Nephron (organoid): Measurements from ENCODE around the gene UBE2I.
"Not testable (repeated sequence)": the region's sequence is repeated elsewhere in the genome, so short reads cannot be mapped to it uniquely, and the experiment has no call there.

Experiments
- H3K27ac Mint-ChIP-seq, 3 experiments: 2 replicates each; pipeline ENCODE4 v1.8.0; 2020; ENCODE audit warnings: mixed read lengths in 3 of 3, mild to moderate bottlenecking in 2 of 3, moderate library complexity in 1 of 3
- H3K27me3 Mint-ChIP-seq: 2 replicates; pipeline ENCODE4 v1.8.0; 2021; ENCODE audit warnings: low read depth, mild to moderate bottlenecking, moderate library complexity, mixed read lengths
- H3K36me3 Mint-ChIP-seq: 2 replicates; pipeline ENCODE4 v1.8.0; 2020; ENCODE audit warnings: low read depth, mixed read lengths
- H3K4me1 Mint-ChIP-seq: 2 replicates; pipeline ENCODE4 v1.8.0; 2020; ENCODE audit warnings: mixed read lengths
- H3K4me3 Mint-ChIP-seq, 3 experiments: 2 replicates each; pipeline ENCODE4 v1.8.0; 2020; ENCODE audit warnings: mild to moderate bottlenecking in 3 of 3, mixed read lengths in 3 of 3, moderate library complexity in 2 of 3
- H3K9me3 Mint-ChIP-seq: 2 replicates; pipeline ENCODE4 v1.8.0; 2020; ENCODE audit warnings: mixed read lengths
- TF ChIP-seq, protein P1 (sequence below), 3 experiments: fragments of 200-600 bp; sonication (generic); IDR thresholded peaks; one replicate each; pipeline ENCODE4 v1.5.0; 2021; ENCODE audit warnings: antibody characterized with exemption in 3 of 3; ENCODE audit not compliant: unreplicated experiment in 3 of 3

Gene UBE2I

DNA sequence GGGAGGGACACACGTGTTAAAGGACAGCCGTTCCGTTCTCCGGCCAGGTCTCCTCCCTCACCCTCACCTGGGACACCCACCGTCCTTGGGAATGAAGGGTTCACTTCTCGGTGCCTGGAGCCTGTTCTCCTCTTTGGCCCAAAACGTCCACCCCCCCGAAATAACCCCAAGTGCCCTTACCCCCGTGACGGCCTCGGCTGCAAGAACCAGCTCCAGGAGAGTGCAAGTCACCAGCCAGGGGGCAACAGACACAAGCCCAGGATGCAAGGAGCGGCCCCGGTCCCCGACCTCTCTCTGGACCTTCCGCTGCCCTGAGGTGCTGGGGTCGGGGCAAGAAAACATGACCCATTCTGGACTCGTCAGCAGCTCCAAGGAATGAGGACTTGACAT, 20.0 kb upstream of the UBE2I start:
- TF ChIP-seq, protein P1, sequence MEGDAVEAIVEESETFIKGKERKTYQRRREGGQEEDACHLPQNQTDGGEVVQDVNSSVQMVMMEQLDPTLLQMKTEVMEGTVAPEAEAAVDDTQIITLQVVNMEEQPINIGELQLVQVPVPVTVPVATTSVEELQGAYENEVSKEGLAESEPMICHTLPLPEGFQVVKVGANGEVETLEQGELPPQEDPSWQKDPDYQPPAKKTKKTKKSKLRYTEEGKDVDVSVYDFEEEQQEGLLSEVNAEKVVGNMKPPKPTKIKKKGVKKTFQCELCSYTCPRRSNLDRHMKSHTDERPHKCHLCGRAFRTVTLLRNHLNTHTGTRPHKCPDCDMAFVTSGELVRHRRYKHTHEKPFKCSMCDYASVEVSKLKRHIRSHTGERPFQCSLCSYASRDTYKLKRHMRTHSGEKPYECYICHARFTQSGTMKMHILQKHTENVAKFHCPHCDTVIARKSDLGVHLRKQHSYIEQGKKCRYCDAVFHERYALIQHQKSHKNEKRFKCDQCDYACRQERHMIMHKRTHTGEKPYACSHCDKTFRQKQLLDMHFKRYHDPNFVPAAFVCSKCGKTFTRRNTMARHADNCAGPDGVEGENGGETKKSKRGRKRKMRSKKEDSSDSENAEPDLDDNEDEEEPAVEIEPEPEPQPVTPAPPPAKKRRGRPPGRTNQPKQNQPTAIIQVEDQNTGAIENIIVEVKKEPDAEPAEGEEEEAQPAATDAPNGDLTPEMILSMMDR (IDR thresholded peaks at IDR 0.05; ENCODE audit: unreplicated experiment in 3 of 3): no peak
- Mint-ChIP-seq H3K4me1 (peaks cover 30% of the 10 kb centered on the region), H3K36me3 (no peaks in the 10 kb centered on the region), H3K27me3 (peaks cover 51% of the 10 kb centered on the region), H3K9me3 (no peaks in the 10 kb centered on the region), H3K27ac (no peak overlapping the region), H3K4me3 (no peak overlapping the region)

DNA sequence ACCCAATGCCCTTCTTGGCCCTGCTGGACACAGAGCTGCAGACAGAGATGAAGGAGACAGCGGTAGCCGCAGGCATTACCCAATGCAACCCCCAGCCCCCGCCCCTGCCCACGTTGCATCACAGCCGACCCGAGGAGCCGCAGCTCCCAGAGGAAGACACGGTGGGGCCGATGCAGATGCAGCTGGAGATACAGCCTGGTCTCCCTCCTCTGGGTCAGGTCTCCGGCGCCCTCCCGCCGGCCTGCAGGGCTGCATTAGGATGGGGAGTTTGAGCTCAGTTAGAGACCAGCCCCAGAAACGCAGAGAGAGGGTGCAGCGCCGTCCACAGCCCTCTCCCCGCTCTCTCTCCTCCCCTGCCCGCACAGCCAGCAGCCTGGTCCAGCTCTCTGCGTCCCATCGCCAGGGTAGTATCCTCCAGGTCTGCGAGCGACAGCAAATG, 19.4 kb upstream of the UBE2I start:
- peak overlapping the region in 1 of 3 experiments; percentile 70 for H3K27ac Mint-ChIP-seq
- no peak overlapping the region for H3K4me3 Mint-ChIP-seq
- H3K36me3 Mint-ChIP-seq: no peaks in the 10 kb centered on the region
- peaks cover 33% of the 10 kb centered on the region for H3K4me1 Mint-ChIP-seq
- peaks cover 52% of the 10 kb centered on the region for H3K27me3 Mint-ChIP-seq
- TF ChIP-seq, protein P1 (IDR thresholded peaks at IDR 0.05; ENCODE audit: unreplicated experiment in 3 of 3): no peak
- no peaks in the 10 kb centered on the region for H3K9me3 Mint-ChIP-seq

DNA sequence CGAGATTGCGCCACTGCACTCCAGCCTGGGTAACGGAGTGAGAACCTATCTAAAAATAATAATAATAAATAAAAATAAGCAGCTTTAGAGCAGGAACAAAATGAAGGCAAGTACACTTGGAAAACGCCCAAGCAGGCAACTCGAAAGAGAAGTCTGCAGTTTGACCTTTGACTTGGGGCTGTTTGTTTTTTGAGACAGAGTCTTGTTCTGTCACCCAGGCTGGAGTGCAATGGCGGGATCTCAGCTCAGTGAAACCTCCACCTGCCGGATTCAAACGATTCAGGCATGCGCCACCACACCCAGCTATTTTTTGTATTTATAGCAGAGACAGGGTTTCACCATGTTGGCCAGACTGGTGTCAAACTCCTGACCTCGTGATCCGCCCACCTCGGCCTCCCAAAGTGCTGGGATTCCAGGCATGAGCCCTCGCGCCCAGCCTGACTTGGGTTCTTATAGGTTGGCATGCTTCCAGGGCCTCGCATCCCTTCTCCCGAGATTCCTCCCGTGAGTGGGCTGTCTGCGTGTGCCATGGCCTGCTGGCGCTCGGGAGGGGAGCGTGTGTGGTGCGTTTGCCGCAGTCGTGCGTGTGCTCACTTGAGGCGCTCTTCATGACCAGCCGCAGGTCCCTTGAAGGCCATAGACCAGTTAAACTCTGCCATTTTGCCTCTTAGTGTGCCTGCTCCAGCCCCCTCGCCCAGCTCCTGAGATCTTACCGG, 18.4 kb upstream of the UBE2I start:
- Mint-ChIP-seq H3K36me3 (no peaks in the 10 kb centered on the region), H3K27ac (peak overlapping the region in 2 of 3 experiments; percentile 83 to 87), H3K9me3 (no peaks in the 10 kb centered on the region), H3K27me3 (peaks cover 52% of the 10 kb centered on the region), H3K4me1 (peaks cover 28% of the 10 kb centered on the region), H3K4me3 (peak overlapping the region; percentile 6 to 54 (median 19))
- TF ChIP-seq, protein P1 (IDR thresholded peaks at IDR 0.05; ENCODE audit: unreplicated experiment in 3 of 3): no peak

DNA sequence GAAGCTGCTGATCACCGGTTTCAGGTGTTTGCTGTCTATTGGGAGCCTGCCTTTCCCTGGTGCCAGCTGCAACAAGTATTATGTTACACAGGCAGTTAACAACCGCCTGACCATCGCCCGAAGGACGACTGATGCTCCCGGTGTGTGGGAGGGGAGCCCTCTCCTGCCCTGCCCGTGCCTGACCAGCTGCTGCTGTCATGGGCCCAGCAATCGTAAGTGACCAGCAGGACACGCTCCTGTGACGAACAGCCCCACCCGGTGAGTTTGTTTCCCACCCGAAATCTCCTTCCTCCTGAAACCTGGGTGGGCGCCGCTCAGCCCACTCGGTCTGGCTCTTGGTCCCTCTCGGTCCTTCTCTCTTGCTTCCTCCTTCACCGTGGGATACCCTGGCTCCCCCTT, 17.9 kb upstream of the UBE2I start:
- Mint-ChIP-seq H3K27ac (peak overlapping the region in 2 of 3 experiments; percentile 83 to 87), H3K9me3 (no peaks in the 10 kb centered on the region), H3K4me3 (peak overlapping the region; percentile 6 to 54 (median 19)), H3K27me3 (peaks cover 51% of the 10 kb centered on the region), H3K4me1 (peaks cover 28% of the 10 kb centered on the region), H3K36me3 (no peaks in the 10 kb centered on the region)
- TF ChIP-seq, protein P1 (IDR thresholded peaks at IDR 0.05; ENCODE audit: unreplicated experiment in 3 of 3): no peak

DNA sequence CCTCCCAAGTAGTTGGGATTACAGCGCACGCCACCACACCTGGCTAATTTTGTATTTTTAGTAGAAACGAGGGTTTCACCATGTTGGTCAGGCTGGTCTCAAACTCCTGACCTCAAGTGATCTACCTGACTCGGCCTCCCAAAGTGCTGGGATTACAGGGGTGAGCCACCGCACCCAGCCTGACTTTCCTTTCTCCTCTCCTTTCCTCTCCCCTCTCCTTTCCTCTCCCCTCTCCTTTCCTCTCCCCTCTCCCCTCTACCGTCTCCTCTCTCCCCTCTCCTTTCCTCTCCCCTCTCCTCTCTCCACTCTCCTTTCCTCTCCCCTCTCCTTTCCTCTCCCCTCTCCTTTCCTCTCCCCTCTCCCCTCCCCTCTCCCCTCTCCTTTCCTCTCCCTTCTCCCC, 17.2 kb upstream of the UBE2I start:
- H3K27ac Mint-ChIP-seq, H3K36me3 Mint-ChIP-seq, H3K4me3 Mint-ChIP-seq, H3K9me3 Mint-ChIP-seq: not testable (repeated sequence)
- H3K4me1 Mint-ChIP-seq: peaks cover 34% of the 10 kb centered on the region
- peaks cover 57% of the 10 kb centered on the region for H3K27me3 Mint-ChIP-seq

DNA sequence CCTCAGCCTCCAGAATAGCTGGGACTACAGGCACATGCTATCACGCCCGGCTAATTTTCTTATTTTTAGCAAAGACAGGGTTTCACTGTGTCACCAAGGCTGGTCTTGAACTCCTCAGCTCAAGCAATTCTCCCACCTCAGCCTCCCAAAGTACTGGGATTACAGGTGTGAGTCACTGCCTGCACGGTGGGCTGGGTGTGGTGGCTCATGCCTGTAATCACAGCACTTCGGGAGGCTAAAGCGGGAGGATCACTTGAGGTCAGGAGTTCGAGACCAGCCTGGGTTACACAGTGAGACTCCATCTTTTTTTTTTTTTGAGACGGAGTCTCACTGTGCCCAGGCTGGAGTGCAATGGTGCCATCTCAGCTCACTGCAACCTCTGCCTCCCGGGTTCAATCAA, 16.6 kb upstream of the UBE2I start:
- H3K4me3 Mint-ChIP-seq, H3K9me3 Mint-ChIP-seq, H3K36me3 Mint-ChIP-seq, H3K27ac Mint-ChIP-seq: not testable (repeated sequence)
- Mint-ChIP-seq H3K4me1 (peaks cover 33% of the 10 kb centered on the region), H3K27me3 (peaks cover 57% of the 10 kb centered on the region)
